PC-3 (cell line): Measurements from ENCODE around the gene FAM83F. TPM values are rescaled to one million over a fixed set of nuclear protein-coding genes. Genes with fewer than 3 reads are reported as not detected.
A peak's percentile ranks its signal among the peaks of the same experiment; 100 is the strongest.

Source experiments
- ATAC-seq: fragments of 200-7000 bp; cut with Tn5 transposase; 2 replicates; pipeline ENCODE4 v1.9.1; 2020; ENCODE audit warnings: mild to moderate bottlenecking, moderate library complexity
- BruUV-seq: library from RNA; stranded (reverse); fragments of 400-500 nt; replicated peaks from 2 replicates; lab custom pipeline; 2021; lab: Mats Ljungman, UMichigan
- CTCF ChIA-PET: fragments of 300-600 bp; sonication (Branson Sonifier 250); formaldehyde crosslinking; loops from one replicate; lab custom pipeline; 2022; ENCODE audit warnings: antibody characterized with exemption; lab: Charles Lee
- POLR2A ChIA-PET: fragments of 300-600 bp; sonication (Branson Sonifier 250); formaldehyde crosslinking; loops from one replicate; lab custom pipeline; 2022; ENCODE audit warnings: antibody characterized with exemption; ENCODE audit not compliant: unreplicated experiment; lab: Charles Lee
- DNase-seq: peaks from one replicate; pipeline ENCODE4 v3.0.0-alpha.2; 2015
- H2AFZ ChIP-seq: fragments of 300-600 bp; sonication (generic); 2 replicates; pipeline ENCODE4 v1.6.0; 2016; ENCODE audit warnings: antibody characterized with exemption, low read length
- H3F3A ChIP-seq: fragments of 300-600 bp; sonication (generic); one replicate; pipeline ENCODE4 v1.6.0; 2017; ENCODE audit warnings: antibody characterized with exemption, low read length, control low read depth, mild to moderate bottlenecking; ENCODE audit not compliant: unreplicated experiment
- H3K27ac ChIP-seq: fragments of 300-600 bp; sonication (generic); 2 replicates; pipeline ENCODE4 v1.5.1; 2016; ENCODE audit warnings: mild to moderate bottlenecking, low read length
- H3K27me3 ChIP-seq: fragments of 300-600 bp; sonication (generic); 2 replicates; pipeline ENCODE4 v1.6.1; 2016; ENCODE audit warnings: low read length, mixed read lengths
- H3K36me3 ChIP-seq: fragments of 300-600 bp; sonication (generic); 2 replicates; pipeline ENCODE4 v1.6.1; 2016; ENCODE audit warnings: low read depth, mixed run types, low read length, mixed read lengths
- H3K4me1 ChIP-seq: fragments of 300-600 bp; sonication (generic); 2 replicates; pipeline ENCODE4 v1.5.1; 2016; ENCODE audit warnings: low read length; ENCODE audit not compliant: insufficient read depth
- H3K4me2 ChIP-seq: fragments of 300-600 bp; sonication (generic); 2 replicates; pipeline ENCODE4 v1.6.0; 2016; ENCODE audit warnings: low read length
- H3K4me3 ChIP-seq: fragments of 300-600 bp; sonication (generic); 2 replicates; pipeline ENCODE4 v1.5.1; 2016; ENCODE audit warnings: mild to moderate bottlenecking, low read length, mixed read lengths
- H3K79me2 ChIP-seq: fragments of 300-600 bp; sonication (generic); 2 replicates; pipeline ENCODE4 v1.6.1; 2017; ENCODE audit warnings: low read length, mixed read lengths
- H3K9ac ChIP-seq: fragments of 300-600 bp; sonication (generic); 2 replicates; pipeline ENCODE4 v1.6.0; 2016; ENCODE audit warnings: mild to moderate bottlenecking, low read length
- H3K9me2 ChIP-seq: fragments of 300-600 bp; sonication (generic); replicated peaks from 2 replicates; pipeline ENCODE4 v1.6.1; 2016; ENCODE audit warnings: mixed run types, low read length, mixed read lengths
- H3K9me3 ChIP-seq: fragments of 300-600 bp; sonication (generic); 2 replicates; pipeline ENCODE4 v1.6.1; 2016; ENCODE audit warnings: low read length, mixed read lengths
- H4K20me1 ChIP-seq: fragments of 300-600 bp; sonication (generic); 2 replicates; pipeline ENCODE4 v1.6.1; 2016; ENCODE audit warnings: low read length, mixed read lengths
- CTCF ChIP-seq: fragments of 300-600 bp; sonication (generic); conservative IDR thresholded peaks from 2 replicates; pipeline ENCODE4 v1.5.1; 2017; ENCODE audit warnings: antibody characterized with exemption, low read depth, mild to moderate bottlenecking, low read length
- EZH2 ChIP-seq: fragments of 300-600 bp; sonication (generic); IDR thresholded peaks from one replicate; pipeline ENCODE4 v1.6.1; 2017; ENCODE audit warnings: antibody characterized with exemption, mild to moderate bottlenecking, low read length; ENCODE audit not compliant: unreplicated experiment
- EZH2phosphoT487 ChIP-seq: fragments of 300-600 bp; sonication (generic); IDR thresholded peaks from 2 replicates; pipeline ENCODE4 v1.6.1; 2018; ENCODE audit warnings: mild to moderate bottlenecking, antibody characterized with exemption, low read length, borderline replicate concordance
- intact Hi-C: fragments of 100-400 bp; cut with micrococcal nuclease; formaldehyde crosslinking; loops from 2 replicates; pipeline ENCODE4 v1.9.0; 2023
- total RNA-seq: library from RNA; depleted of rRNA; stranded (reverse); fragments of >200 nt; gene quantifications from 2 replicates; pipeline ENCODE4 v1.2.3, GENCODE V29; 2014

Gene FAM83F
- total RNA-seq, 1 experiment from 2014 or later: 5.5 TPM

DNA sequence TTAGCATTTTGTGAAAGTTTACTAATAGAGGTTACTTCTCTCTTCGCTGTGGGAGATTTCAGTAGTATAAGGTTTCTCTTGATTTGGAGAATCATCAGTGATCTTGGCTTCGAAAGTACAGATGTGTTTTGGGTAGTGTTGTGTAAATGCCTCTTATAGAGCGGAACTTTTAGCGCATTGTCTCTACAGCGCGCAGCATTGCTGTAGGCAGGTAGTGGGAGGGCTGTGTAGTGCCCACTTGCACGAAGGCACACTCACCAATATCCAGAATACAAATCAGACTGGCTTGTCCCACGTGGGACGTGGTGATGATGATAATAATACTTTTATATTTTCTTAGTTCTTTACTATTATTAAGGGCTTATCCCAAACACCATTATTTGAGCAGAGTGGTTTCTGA, 51.4 kb downstream of the FAM83F start:
- Histone ChIP-seq H3K79me2 (0 out of 2 replicates have a peak, but pooled peaks cover 14% of the 10 kb centered on the region), H3K36me3 (no peaks in the 10 kb centered on the region), H3K27ac (no peak overlapping the region), H3K4me3 (peak overlapping the region; percentile 86; the same call in 1 of the 2 replicates), H3K4me2 (peak overlapping the region; percentile 96), H3K9me3 (no peaks in the 10 kb centered on the region), H3K9me2 (no peaks in the 10 kb centered on the region), H3K4me1 (peaks cover 16% of the 10 kb centered on the region), H4K20me1 (no peaks in the 10 kb centered on the region), H3K27me3 (no peaks in the 10 kb centered on the region), H3F3A (no peaks in the 10 kb centered on the region), H2AFZ (no peak overlapping the region), H3K9ac (no peak overlapping the region)
- intact Hi-C loops: loop anchor here (5.0 to 10.0 kb wide), 2 partner anchors 129 to 146 kb away; partner anchors contain the start of gene TNRC6B
- ChIA-PET CTCF (no interaction called here), POLR2A (interaction anchor here (0.6 kb wide), 1 partner anchor 148 kb away, joined by 4 read pairs; no protein-coding TSS in a partner anchor)
- TF ChIP-seq CTCF: no peak
- TF ChIP-seq EZH2: no peak
- TF ChIP-seq EZH2phosphoT487: no peak
- BruUV-seq: TSS peak; percentile 61
- DNase-seq (no peak), ATAC-seq (no peak)

DNA sequence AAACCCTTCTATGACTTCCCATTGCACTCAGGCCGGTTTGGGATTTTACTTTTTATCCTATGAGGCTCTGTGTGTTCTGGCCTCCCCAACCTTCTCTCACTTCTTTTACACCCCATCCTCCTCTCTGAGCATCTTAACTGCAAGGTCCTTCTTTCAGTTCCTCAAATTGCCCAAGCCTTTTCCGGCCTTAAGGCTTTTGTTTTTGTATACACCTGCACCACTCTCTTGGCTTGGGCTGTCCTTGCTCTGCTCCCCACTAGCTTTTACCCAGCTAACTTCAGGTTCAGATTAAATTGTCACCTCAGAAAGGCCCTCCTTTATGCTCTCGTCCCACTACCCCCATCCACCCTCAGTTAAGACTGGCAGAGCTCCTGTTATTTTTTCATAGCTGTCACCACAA, 55.5 kb downstream of the FAM83F start:
- Histone ChIP-seq H3K27me3 (no peaks in the 10 kb centered on the region), H3K9me2 (no peaks in the 10 kb centered on the region), H2AFZ (no peak overlapping the region), H3K36me3 (no peaks in the 10 kb centered on the region), H3K27ac (no peak overlapping the region), H3F3A (no peaks in the 10 kb centered on the region), H3K9ac (no peak overlapping the region), H3K4me2 (no peak overlapping the region), H3K4me3 (no peak overlapping the region), H3K9me3 (no peaks in the 10 kb centered on the region), H3K79me2 (0 out of 2 replicates have a peak, but pooled peaks cover 14% of the 10 kb centered on the region), H3K4me1 (peaks cover under 1% of the 10 kb centered on the region; the same call in 1 of the 2 replicates), H4K20me1 (no peaks in the 10 kb centered on the region)
- no peak for TF ChIP-seq CTCF
- no peak for TF ChIP-seq EZH2
- no peak for TF ChIP-seq EZH2phosphoT487
- BruUV-seq: no TSS peak
- ChIA-PET CTCF (interaction anchor here (0.5 kb wide), 1 partner anchor 99 kb away, joined by 6 read pairs; no protein-coding TSS in a partner anchor), POLR2A (no interaction called here)
- intact Hi-C loops: no loop called here
- ATAC-seq (no peak), DNase-seq (no peak)

GRCh38 chr22:40051322-40051721, 56.6 kb downstream of the FAM83F start:
- H3K36me3 ChIP-seq: no peaks in the 10 kb centered on the region
- no peak for TF ChIP-seq CTCF
- TF ChIP-seq EZH2: no peak
- TF ChIP-seq EZH2phosphoT487: no peak
- 0 out of 2 replicates have a peak, but pooled peaks cover 9% of the 10 kb centered on the region for H3K79me2 ChIP-seq
- CTCF ChIA-PET: no interaction called here
- H3K4me2 ChIP-seq: no peak overlapping the region
- H3K4me3 ChIP-seq: no peak overlapping the region
- no peak overlapping the region for H2AFZ ChIP-seq
- POLR2A ChIA-PET: no interaction called here
- no peaks in the 10 kb centered on the region for H3K9me2 ChIP-seq
- H3K9ac ChIP-seq: no peak overlapping the region
- H3K9me3 ChIP-seq: no peaks in the 10 kb centered on the region
- H3K27ac ChIP-seq: no peak overlapping the region
- no peaks in the 10 kb centered on the region for H4K20me1 ChIP-seq
- intact Hi-C loops: no loop called here
- DNase-seq (no peak), ATAC-seq (no peak)
- no TSS peak for BruUV-seq
- no peaks in the 10 kb centered on the region for H3F3A ChIP-seq
- no peaks in the 10 kb centered on the region for H3K27me3 ChIP-seq
- H3K4me1 ChIP-seq: peaks cover 5% of the 10 kb centered on the region; the same call in 1 of the 2 replicates
